HG03060 (cell line): Measurements from ENCODE around the gene ZNF423.
A peak's percentile ranks its signal among the peaks of the same experiment; 100 is the strongest.

Source experiments
- ATAC-seq: cut with Tn5 transposase; IDR thresholded peaks from one replicate; pipeline ENCODE4 v1.9.1; 2021; ENCODE audit warnings: low read depth, moderate number of reproducible peaks; ENCODE audit not compliant: unreplicated experiment

Gene ZNF423

DNA sequence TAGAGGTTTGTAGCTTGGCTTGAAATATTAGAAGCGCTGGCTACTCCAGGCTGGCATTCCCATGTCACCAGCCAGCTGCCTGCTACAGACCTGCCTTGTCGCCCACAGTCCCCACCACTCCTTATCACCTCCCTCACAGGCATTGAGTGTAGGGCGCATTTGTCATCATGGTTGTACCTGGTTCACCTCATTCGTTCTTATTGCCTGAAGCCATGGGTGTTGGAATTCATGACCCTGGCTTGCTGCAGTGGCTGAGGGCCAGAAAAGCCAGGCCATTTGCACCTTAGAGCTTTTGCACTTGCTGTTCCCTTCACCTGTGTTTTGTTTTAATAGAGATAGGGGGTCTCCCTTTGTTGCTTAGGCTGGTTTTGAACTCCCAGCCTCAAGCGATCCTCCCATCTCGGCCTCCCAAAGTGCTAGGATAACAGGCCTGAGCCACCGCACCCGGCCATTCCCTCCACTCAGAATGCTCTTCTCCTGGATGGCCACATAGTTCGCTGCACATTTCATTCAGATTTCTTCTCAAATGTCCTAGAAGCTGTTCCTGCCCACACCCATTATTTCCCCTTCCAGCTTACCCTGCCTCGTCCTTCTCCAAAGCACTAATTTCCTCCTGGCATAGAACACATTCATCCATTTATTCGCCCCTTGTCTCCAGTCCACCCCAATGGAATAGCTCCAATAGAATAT is 384.7 kb downstream of the ZNF423 start:
- ATAC-seq: no peak

DNA sequence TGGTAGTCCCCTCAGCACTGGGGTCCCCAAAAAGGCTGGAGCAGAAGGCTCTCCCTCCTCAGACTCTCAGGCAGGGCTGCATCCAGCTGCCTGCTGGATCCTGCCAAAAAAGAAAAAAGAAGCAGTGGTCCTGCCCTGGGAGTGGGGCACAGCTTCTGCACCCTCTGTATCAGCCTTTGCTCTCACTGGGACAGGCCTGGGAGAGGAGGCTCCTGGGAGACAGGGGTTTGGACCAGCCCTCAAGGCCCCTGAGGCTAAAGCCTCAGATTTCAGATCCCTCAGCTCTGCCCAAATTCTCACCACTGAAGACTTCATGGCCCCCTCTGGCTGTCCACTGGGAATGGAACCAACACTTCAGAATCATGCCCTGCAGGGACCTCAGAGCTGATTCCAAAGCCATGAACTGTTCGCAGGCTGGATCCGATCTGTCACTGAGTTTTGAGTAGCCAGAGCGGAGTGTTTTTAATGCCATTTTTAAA is 385.4 kb downstream of the ZNF423 start:
- ATAC-seq: no peak

DNA sequence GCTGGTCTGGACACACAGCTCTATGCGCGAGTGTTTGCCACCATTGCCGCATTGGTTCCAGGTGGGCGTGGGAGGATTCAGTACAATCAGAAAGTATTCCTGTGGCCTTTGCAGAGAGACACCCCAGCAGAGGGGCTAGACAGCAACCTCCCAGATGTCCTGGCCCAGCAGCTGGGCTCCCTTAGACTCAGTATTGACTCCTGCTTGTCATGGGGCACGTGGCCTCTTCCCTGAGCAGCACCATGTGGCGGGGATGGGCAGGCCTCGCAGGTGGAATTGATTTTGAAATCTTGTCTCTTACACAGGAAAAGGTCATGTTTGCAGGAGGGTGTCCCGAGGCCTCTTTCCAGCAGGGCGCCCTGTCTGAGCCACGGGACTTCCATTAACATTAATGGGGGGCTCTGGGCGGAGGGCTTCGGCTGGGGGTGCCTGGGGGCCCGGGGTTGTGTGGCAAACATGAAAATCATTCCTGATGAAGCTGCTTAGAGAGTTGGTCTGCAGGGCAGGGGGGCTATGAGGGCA is 385.9 kb downstream of the ZNF423 start:
- ATAC-seq: no peak

DNA sequence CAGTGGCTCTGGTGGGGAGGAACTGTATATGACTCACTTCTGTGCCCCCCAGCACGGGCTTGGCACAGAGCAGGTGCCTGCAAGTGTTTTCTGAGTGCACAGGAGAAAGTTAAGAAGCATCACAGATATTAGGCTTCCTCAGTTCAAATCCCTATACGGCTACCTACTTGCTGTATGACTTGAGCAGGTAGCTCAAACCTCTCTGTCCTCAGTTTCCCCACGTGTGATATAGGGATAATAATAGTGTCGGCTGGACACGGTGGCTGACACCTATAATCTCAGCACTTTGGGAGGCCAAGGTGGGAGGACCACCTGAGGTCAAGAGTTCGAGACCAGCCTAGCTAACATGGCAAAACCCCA is 386.6 kb downstream of the ZNF423 start:
- no peak for ATAC-seq

DNA sequence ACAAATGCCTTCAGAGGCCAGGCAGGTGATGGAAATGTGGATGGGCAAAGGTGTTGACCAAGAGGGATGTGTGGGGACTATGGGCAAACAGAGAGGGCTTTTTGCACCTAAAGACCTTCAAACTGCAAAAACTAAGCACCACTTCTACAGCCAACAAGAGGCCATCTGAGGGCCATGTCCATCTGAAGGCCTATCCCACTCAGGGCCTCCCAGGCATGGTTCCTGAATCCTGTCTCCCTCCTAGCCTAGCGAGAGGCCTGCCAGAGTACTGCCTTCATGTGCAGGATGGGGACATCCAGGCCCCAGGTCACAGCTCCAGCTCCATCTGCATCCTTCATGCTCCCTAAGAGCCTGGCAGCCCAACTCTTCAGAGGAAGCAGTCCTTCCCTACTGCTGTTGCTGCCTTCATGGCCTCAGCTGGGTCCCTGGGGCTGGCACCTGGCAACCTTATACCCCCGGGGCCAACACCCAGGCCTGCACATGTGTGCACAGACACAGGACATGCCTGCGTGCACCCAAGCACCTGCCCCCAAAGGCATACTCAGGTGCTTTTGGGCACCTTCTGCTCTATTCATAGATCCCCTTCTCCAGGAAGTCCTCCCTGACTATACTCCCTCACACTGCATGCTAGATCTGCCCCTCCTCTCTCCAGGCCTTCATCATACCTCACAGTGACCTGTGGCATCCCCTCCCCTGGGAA is 387.2 kb downstream of the ZNF423 start:
- no peak for ATAC-seq

DNA sequence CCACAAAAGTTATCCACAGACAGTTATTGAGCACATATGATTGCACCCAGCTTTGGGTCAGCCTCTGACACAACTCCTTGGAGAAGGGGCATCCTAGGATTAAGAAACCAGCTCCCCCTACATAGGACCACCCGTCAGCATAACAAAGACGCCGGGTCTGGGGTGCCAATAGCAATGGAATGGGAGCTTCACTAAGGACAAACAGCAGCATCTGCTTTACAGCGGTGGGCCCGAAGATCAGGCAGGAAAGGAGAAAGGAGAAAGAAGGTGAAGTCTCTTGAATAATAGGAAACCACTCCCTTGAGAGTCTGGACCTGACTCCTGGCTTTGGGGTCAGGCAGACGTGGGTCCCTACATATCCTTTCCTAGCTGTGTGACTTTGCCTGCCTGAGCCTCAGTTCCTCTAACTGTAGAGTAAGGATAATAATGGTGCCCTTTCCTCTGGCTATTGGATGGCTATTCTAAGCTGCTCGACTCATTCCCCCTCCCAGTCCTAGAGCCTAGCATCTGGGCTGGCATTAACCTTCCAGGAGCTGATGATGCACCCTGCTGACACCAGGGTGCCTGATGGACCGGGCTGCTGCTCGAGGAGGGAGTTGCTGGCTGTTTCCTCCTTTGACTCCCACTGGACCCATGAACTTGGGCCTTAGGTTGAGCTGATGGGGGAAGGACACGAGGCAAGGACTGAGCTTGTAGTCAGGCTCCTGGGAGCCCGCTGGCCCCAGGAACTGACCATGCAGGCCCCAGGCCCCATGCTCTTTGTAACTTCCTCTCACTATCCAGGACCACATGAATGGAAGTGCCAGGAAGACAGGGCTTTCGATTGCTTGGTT is 388.2 kb downstream of the ZNF423 start:
- no peak for ATAC-seq

DNA sequence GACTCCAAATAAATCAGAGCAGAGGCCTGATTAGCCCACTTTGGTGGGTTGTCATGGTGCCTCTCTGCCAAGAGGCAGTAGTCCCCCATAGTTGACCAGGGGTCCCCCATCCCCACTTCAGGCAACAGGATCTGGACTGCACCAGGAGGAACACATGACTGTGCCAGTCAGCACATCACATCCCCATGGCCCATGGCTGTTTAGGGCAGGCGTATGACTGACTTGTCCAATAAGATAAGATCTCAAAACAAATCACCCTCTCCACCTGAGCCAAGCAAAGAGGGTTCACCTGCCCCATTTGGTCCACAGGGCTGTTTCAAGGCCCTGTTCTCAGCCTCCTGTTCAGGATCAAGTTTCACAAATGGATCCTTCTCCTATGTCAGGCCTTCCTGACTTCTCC is 389.0 kb downstream of the ZNF423 start:
- ATAC-seq: no peak

DNA sequence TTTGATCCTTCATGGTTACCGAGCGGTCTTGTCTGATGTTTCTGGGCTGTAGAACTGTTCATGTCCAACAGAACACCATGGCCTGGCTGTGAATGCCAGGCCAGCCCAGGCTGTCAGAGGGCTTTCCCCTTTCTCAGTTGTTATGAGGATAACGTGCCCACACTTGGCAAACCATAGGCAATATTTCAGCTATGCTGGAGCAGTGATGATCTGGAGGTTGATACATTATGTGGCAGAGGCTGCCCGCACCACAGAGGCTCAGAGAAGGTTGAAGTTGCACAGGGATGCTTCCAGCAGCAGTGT is 389.4 kb downstream of the ZNF423 start:
- ATAC-seq: no peak

DNA sequence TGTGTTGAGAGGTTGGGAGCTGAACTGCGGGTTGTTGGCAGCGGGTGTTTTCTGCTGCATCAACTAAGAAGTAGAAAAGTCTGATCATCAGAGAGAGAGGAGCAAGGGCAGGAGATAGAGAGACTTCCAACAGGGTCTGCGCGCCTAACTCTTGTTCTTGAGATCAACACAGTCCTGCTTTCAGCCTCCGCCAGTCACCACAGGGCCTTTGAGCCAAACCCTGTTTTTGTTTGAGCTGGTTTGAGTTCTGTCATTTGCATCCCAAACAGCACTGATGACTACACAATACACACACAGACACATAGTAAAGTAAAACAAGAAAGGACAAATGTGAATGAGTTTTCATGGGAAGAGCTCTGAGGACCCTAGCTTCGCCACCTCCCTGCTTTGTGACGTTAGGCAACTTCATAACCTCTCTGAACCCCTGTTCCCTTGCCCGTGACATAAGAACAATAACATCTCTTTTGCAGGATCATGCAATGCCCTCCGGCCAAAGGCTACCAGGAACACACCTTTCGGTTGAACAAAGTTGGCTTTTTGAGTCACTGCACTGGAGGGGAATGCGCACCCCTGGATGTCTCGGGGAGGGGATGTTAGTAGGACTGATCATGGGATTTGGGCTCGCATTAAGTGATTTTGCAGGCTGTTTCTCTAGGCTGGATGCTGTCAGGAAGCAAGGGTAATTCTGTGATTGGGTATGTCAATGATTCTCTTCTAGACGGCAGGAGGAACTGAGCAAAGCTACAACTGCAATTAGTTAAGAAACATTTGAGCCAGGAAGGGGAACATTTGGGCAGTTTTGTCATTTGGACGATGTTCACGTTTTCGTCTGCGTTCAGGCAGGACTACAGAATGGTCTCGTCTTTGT is 390.0 kb downstream of the ZNF423 start:
- ATAC-seq: no peak

DNA sequence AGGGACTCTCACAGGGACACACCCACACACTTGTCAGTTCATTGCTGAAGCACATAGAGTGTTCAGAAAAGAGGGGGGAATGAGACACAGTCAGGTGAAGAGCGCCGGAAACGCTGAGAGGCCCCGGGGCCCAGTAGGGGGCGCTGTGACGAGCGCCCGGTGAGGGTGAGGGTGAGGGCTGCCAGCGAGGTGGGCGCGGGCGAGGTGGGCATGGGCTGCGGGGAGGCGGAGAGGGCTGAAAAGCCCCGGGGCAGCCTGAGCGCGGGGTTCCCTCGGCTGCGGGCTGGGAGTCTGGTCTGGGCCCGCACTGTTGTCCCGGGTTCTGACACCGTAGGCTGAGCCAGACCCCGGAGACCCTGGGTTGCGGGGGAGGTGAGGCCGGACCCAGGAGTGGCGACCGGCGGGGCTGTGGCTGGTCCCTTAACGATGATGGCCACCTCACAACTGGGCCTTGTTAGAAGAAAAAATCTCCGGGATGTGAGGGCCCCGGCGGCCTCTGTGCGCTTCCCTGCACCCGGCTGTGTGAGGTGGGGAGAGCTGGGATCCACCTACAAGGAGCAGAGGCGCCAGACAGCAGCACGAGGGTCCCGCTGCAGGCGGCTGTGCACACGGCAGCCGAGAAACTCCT is 390.9 kb downstream of the ZNF423 start:
- no peak for ATAC-seq

DNA sequence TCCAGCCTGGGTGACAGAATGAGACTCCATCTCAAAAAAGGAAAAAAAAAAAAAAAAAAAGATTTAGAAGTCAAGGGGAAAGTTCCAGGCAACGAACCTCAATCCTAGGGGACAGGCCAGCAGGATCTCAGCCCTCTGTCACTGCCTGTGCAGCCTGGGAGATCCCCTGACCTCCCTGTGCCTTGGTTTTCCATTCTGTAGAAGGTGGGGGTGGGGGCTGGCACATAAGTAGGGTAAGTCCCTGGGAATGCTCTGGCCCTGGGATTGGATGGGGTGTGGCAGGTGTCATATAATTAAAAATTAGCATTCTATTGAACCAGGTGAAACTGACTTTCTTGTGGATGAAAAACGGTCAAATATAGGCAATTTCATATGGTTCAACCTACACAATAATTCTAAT is 391.8 kb downstream of the ZNF423 start:
- ATAC-seq: no peak

DNA sequence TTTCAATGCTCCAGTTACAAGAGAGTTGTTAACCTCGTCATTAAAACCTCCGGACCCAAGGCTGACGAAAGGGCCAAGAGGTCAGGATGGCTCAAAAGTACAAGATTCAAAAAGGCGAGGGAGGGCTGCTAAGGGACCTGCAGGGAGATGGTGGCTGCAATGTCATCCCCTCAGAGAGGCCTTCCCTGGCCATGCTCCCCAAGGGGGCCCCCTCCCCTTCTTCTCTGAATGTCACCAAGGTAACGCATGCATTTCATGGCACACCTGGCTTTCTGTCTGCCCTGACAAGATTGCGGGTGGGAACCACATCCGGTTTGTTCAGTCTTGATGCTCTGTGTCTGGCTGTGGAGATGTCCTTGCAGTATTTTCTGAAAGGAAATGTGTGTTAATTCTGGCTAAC is 392.4 kb downstream of the ZNF423 start:
- ATAC-seq: peak; percentile 86

DNA sequence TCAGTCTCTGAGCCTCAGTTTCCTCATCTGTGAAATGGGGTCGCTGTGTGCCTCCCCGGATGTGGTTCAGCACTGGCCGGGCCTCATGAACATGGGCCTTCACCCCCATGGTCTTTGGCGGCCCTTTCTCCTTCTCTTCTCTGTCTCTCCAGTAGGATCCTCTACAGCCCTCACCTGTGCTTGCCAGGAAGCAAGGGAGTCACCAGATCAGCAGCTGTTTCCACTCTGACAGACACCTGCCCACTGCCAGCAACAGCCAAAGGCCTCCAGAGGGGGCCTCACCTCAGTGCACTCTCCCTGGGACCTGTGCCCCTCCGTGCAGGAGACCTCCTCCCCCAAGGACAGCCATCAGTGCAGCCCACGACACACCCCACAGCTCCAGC is 392.9 kb downstream of the ZNF423 start:
- ATAC-seq: no peak

DNA sequence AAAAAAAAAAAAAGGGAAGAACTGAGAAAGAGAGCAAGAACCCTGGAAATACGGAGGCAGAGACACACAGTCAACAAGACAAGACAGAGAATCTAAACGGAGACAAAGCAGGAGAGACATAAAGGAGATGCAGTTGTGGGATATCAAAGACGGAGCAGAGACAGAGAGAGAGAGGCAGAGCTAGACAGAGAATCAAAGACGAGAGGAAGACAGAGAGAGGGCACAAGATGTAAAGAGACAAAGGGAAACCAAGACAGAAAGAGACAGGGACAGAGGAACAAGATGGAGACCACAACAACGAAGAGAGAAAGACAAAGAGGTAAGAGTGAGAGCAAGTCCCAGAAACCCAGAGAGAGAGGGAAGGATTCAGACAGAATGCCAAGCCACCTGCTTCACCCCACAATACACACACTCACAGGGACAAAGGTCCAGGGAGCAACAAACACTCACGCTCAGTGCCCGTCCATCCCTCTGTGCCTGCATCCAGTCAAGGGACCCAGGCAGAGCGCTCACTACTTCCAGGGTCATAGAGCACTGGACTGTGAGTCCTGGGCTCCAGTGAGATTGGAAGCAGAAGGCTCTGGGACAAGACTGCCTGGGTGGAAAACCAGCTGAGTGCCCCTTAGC is 393.4 kb downstream of the ZNF423 start:
- ATAC-seq: no peak

DNA sequence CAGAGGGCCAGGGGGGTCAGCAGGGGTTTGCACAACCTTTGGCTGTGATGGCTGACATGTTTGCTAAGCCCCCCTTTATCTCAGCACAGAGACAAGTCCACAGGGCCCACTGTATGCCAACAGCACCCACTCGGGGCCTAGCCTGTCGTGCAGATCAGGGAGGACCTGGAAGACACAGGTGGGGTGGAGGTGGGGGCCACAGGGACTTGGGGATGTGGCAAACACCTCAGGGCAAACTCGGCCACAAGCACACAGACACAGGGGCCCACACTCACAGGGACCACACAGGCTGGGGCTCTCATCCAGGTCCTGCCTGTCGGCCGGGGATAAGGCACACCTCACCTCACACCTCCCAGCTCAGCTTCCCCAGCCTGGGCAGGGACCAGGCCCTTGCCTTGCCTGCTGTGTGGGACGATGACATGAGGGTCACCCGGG is 394.4 kb downstream of the ZNF423 start:
- no peak for ATAC-seq

DNA sequence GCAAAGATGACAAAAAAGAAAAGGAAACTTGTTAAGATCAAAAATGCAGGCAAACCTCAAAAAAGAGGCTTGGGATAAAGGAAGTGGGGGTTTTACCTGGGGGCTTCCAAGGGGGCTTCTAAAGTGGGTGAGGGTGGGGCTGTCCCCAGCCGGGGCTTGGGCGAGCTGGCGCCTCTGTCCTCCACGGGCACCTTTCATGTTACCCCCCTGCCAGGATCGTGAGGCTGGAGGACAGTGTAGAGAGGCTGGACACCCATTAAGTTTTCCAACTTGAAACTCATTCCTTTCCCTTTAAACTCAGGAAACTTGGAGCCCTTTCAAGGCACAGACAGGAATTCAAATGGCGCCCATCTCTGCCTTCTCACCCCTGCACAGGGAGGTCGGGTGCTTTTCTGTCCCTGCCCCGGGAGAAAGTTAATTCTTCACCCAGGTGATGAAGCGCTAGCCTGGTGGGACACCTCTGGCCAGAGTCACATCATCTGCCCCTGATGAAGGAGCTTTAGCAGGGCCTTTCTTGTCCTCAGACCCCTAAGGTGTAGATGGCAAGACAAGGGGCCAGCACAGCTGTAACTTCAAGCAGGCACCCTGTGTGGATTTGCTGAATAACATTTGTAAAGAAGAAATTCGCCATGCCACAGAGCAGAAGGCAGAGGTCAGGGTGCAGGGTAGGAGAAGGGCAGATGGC is 395.0 kb downstream of the ZNF423 start:
- no peak for ATAC-seq

DNA sequence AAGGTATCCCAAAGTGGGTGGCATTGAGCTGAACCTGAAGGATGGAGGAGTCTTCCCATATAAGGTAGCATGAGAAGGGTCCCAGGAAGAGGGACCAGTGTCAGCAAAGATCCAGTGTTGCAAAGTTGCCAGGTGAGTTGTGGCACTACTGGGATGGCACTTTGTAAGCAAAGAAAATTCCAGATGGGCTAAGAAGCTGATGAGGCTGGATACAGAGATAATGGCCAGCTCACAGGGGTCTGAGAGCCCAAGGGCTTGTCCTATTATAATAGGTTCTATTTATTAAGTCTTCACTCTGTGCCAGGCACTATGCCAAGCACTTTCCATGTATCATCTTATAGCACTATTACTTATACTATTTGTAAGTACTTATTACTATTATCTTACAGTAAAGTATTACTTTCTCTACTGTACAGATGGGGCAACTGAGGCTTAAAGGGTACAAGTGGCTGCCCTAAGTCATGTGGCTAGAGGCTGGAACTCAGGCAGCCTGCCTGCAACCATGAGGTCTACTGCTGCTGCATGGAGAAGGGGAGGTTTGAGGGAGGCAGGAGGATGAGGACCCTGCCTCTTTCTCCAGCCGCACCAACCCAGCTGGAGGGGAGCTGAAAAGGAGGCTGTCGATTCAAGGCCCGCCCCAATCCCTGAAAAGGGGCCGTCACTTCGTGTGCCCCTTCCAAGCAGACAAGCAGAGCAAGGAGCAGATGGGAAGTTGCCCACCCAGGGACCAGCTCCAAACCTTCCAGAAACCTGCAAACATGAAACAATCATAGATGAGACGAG is 395.8 kb downstream of the ZNF423 start:
- no peak for ATAC-seq
